IMR-90 (cell line): ENCODE measurements around the gene WSB2. TPM values are rescaled to one million over a fixed set of nuclear protein-coding genes. Genes with fewer than 3 reads are reported as not detected.

Source experiments
- ELK1 ChIP-seq: fragments of 150-350 bp; IDR thresholded peaks from 2 replicates; pipeline ENCODE4 v1.6.1; 2016; ENCODE audit warnings: low read depth, mild to moderate bottlenecking, low read length, moderate library complexity, borderline replicate concordance
- SMC3 ChIP-seq: fragments of 150-350 bp; IDR thresholded peaks from 2 replicates; pipeline ENCODE4 v1.6.1; 2016; ENCODE audit warnings: low read depth, mild to moderate bottlenecking, antibody characterized with exemption, low read length, moderate library complexity
- polyA plus RNA-seq, 3 experiments: library from polyadenylated mRNA; depleted of rRNA; stranded (reverse); fragments of >200 nt; gene quantifications; 2 replicates each; pipeline ENCODE4 v1.2.3, GENCODE V29; 2012; ENCODE audit warnings: low replicate concordance in 1 of 3
- total RNA-seq: library from RNA; depleted of rRNA; stranded (reverse); fragments of >200 nt; gene quantifications from 2 replicates; pipeline ENCODE4 v1.2.3, GENCODE V29; 2012

WSB2 gene
- total and polyA plus RNA-seq, 2 of the 4 experiments (the other 2 are of a cell fraction) = 92.8 to 180 TPM

GRCh38 chr12:118063576-118064391 lies 2.8 kb upstream of the WSB2 start (continued):
- TF ChIP-seq ELK1 = no peak
- no peak for TF ChIP-seq SMC3
